Measurements from ENCODE around the gene RAB15.

RAB15 gene

GRCh38 chr14:64973826-64974225, 1.7 kb upstream of the RAB15 start:
- TF ChIP-seq, protein P1, sequence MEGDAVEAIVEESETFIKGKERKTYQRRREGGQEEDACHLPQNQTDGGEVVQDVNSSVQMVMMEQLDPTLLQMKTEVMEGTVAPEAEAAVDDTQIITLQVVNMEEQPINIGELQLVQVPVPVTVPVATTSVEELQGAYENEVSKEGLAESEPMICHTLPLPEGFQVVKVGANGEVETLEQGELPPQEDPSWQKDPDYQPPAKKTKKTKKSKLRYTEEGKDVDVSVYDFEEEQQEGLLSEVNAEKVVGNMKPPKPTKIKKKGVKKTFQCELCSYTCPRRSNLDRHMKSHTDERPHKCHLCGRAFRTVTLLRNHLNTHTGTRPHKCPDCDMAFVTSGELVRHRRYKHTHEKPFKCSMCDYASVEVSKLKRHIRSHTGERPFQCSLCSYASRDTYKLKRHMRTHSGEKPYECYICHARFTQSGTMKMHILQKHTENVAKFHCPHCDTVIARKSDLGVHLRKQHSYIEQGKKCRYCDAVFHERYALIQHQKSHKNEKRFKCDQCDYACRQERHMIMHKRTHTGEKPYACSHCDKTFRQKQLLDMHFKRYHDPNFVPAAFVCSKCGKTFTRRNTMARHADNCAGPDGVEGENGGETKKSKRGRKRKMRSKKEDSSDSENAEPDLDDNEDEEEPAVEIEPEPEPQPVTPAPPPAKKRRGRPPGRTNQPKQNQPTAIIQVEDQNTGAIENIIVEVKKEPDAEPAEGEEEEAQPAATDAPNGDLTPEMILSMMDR (IDR thresholded peaks at IDR 0.05; ENCODE audit: low read depth, low read length), result no peak
- no peak for DNase-seq (ENCODE audit: extremely low read depth, low read depth)

- TF ChIP-seq, protein P1 (IDR thresholded peaks at IDR 0.05; ENCODE audit: low read depth, low read length), result no peak
Measured at GRCh38 chr14:64973026-64973442, 898 bp upstream of the RAB15 start.

GRCh38 chr14:64971491-64971942, 619 bp downstream of the RAB15 start:
- no peak for DNase-seq (ENCODE audit: extremely low read depth, low read depth)
- TF ChIP-seq, protein P1 (IDR thresholded peaks at IDR 0.05; ENCODE audit: low read depth, low read length), result no peak

More at GRCh38 chr14:64973026-64973442, 898 bp upstream of the RAB15 start:
- no peak for DNase-seq (ENCODE audit: extremely low read depth, low read depth)

- TF ChIP-seq, protein P1 (IDR thresholded peaks at IDR 0.05; ENCODE audit: low read depth, low read length), result no peak
- DNase-seq (ENCODE audit: extremely low read depth, low read depth), result no peak
Measured at GRCh38 chr14:64970776-64971477, 1.2 kb downstream of the RAB15 start.

GRCh38 chr14:64970041-64970440, 2.1 kb downstream of the RAB15 start:
- TF ChIP-seq, protein P1 (IDR thresholded peaks at IDR 0.05; ENCODE audit: low read depth, low read length), result no peak
- no peak for DNase-seq (ENCODE audit: extremely low read depth, low read depth)

- TF ChIP-seq, protein P1 (IDR thresholded peaks at IDR 0.05; ENCODE audit: low read depth, low read length), result no peak
- DNase-seq (ENCODE audit: extremely low read depth, low read depth), result no peak
Measured at GRCh38 chr14:64968651-64969050, 3.5 kb downstream of the RAB15 start.

GRCh38 chr14:64968167-64968566, 4.0 kb downstream of the RAB15 start:
- DNase-seq (ENCODE audit: extremely low read depth, low read depth), result no peak
- TF ChIP-seq, protein P1 (IDR thresholded peaks at IDR 0.05; ENCODE audit: low read depth, low read length), result no peak
